Measurements from ENCODE around the gene CLBA1. TPM values are rescaled to one million over a fixed set of nuclear protein-coding genes. Genes with fewer than 3 reads are reported as not detected.

The CLBA1 gene
- total and polyA plus RNA-seq, 2 experiments from 2014 or later = 1.6 to 1.8 TPM

- no peak for TF ChIP-seq ZNF462 (CRISPR knock-in tag; IDR thresholded peaks at IDR 0.05)
- no peak for TF ChIP-seq REST (IDR thresholded peaks at IDR 0.05; ENCODE audit: unreplicated experiment)
- no peak for TF ChIP-seq ZNF114 (CRISPR knock-in tag; IDR thresholded peaks at IDR 0.05)
Measured at GRCh38 chr14:104937694-104938365, 47.8 kb upstream of the CLBA1 start (continued).

GRCh38 chr14:104938436-104938835 is 47.2 kb upstream of the CLBA1 start:
- Histone ChIP-seq H3K79me2 (replicated peaks; ENCODE audit: insufficient read depth) (no peaks in the 10 kb centered on the region), H3F3A (replicated peaks; ENCODE audit: low read depth) (no peaks in the 10 kb centered on the region), H3K4me3 (no peak overlapping the region), H2AFZ (no peak overlapping the region), H3K27me3 (ENCODE audit: insufficient read depth) (peaks cover 43% of the 10 kb centered on the region), H3K9me2 (ENCODE audit: insufficient read depth) (no peaks in the 10 kb centered on the region), H3K4me2 (no peak overlapping the region), H3K27ac (ENCODE audit: low read depth) (no peak overlapping the region), H3K4me1 (ENCODE audit: insufficient read depth) (no peaks in the 10 kb centered on the region), H4K20me1 (replicated peaks; ENCODE audit: insufficient read depth) (no peaks in the 10 kb centered on the region), H3K36me3 (ENCODE audit: insufficient read depth) (no peaks in the 10 kb centered on the region)
- peaks cover 3% of the 10 kb centered on the region; the same call in 1 of the 3 replicates for H3K36me3 Mint-ChIP-seq (ENCODE audit: low read depth)
- H3K27me3 Mint-ChIP-seq (ENCODE audit: insufficient read depth, low read depth, poor library complexity) = peaks cover 41% of the 10 kb centered on the region
- no peak for DNase-seq (ENCODE audit: low spot score)
- no peak for ATAC-seq
- no peak overlapping the region for H3K4me3 Mint-ChIP-seq
- no peaks in the 10 kb centered on the region; the same call in 2 of the 3 replicates for H3K4me1 Mint-ChIP-seq
- H3K9me3 Mint-ChIP-seq = peaks cover 7% of the 10 kb centered on the region; the same call in 1 of the 3 replicates
- no peak overlapping the region for H3K27ac Mint-ChIP-seq
- TF ChIP-seq POLR2AphosphoS5 (IDR thresholded peaks at IDR 0.05; ENCODE audit: low read depth) = no peak
- TF ChIP-seq ZNF462 (CRISPR knock-in tag; IDR thresholded peaks at IDR 0.05) = no peak
- TF ChIP-seq NANOG (IDR thresholded peaks at IDR 0.05; ENCODE audit: borderline replicate concordance) = no peak

Measured in GM23338 (cell line).